PFSK-1 (cell line): Measurements from ENCODE around the gene AURKA.

Experiments
- POLR2AphosphoS5 ChIP-seq: IDR thresholded peaks from 2 replicates; pipeline ENCODE4 v1.6.1; 2012; ENCODE audit warnings: low read depth, mild to moderate bottlenecking, control low read depth, low read length, moderate library complexity
- SIN3A ChIP-seq: IDR thresholded peaks from 2 replicates; pipeline ENCODE4 v1.6.1; 2012; ENCODE audit warnings: mild to moderate bottlenecking, low read length, moderate library complexity, borderline replicate concordance; ENCODE audit not compliant: insufficient read depth
- TAF1 ChIP-seq: IDR thresholded peaks from 2 replicates; pipeline ENCODE4 v1.6.1; 2012; ENCODE audit warnings: low read length, control low read depth, borderline replicate concordance; ENCODE audit not compliant: insufficient read depth
- TF ChIP-seq, protein P1 (sequence below), 2 experiments: IDR thresholded peaks; 2 replicates each; pipeline versions ENCODE4 v1.6.1 to v1.8.0; 2011 to 2012; ENCODE audit warnings: low read depth in 2 of 2, low read length in 2 of 2, control low read depth in 1 of 2, inconsistent platforms in 1 of 2, mild to moderate bottlenecking in 1 of 2, moderate library complexity in 1 of 2; ENCODE audit not compliant: insufficient read depth in 1 of 2

DNA sequence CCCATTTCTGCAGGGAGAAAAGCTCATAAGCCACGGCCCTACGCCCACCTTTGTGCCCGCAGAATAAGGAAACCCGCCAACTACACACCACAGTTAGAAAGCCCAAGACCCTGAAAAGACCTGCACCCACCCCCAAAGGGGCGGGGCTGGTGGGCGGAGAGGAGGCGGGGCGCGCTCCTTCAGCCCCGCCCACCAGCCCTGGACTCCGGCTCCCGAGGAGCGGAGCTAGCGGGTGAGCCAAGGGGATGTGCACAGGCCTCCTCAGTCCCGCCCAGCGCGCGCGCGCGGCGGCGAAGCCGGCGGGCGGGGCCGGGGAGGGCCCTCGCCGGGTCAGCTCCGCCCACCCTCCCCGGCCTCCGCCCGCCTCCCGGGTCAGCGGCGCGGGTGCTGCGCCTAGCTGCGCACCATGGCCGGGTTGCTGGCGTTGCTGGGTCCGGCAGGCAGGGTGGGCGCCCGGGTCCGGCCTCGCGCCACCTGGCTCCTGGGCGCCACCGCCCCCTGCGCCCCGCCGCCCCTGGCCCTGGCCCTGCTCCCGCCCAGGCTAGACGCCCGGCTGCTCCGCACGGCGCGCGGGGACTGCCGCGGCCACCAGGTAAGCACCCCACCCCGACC is 33.3 kb downstream of the AURKA start, which contains the start of gene FAM210B:
- TF ChIP-seq TAF1 (no peak), SIN3A (no peak), POLR2AphosphoS5 (no peak)
- TF ChIP-seq, protein P1, sequence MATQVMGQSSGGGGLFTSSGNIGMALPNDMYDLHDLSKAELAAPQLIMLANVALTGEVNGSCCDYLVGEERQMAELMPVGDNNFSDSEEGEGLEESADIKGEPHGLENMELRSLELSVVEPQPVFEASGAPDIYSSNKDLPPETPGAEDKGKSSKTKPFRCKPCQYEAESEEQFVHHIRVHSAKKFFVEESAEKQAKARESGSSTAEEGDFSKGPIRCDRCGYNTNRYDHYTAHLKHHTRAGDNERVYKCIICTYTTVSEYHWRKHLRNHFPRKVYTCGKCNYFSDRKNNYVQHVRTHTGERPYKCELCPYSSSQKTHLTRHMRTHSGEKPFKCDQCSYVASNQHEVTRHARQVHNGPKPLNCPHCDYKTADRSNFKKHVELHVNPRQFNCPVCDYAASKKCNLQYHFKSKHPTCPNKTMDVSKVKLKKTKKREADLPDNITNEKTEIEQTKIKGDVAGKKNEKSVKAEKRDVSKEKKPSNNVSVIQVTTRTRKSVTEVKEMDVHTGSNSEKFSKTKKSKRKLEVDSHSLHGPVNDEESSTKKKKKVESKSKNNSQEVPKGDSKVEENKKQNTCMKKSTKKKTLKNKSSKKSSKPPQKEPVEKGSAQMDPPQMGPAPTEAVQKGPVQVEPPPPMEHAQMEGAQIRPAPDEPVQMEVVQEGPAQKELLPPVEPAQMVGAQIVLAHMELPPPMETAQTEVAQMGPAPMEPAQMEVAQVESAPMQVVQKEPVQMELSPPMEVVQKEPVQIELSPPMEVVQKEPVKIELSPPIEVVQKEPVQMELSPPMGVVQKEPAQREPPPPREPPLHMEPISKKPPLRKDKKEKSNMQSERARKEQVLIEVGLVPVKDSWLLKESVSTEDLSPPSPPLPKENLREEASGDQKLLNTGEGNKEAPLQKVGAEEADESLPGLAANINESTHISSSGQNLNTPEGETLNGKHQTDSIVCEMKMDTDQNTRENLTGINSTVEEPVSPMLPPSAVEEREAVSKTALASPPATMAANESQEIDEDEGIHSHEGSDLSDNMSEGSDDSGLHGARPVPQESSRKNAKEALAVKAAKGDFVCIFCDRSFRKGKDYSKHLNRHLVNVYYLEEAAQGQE (IDR thresholded peaks at IDR 0.05; ENCODE audit: insufficient read depth in 1 of 2, low read depth in 2 of 2, low read length in 2 of 2): no peak
